ENCODE measurements around the gene COLEC11. TPM values are rescaled to one million over a fixed set of nuclear protein-coding genes. Genes with fewer than 3 reads are reported as not detected.
"Not testable (repeated sequence)": the region's sequence is repeated elsewhere in the genome, so short reads cannot be mapped to it uniquely, and the experiment has no call there.

COLEC11 gene
- total RNA-seq, 1 donor from 2014 or later: not detected

DNA sequence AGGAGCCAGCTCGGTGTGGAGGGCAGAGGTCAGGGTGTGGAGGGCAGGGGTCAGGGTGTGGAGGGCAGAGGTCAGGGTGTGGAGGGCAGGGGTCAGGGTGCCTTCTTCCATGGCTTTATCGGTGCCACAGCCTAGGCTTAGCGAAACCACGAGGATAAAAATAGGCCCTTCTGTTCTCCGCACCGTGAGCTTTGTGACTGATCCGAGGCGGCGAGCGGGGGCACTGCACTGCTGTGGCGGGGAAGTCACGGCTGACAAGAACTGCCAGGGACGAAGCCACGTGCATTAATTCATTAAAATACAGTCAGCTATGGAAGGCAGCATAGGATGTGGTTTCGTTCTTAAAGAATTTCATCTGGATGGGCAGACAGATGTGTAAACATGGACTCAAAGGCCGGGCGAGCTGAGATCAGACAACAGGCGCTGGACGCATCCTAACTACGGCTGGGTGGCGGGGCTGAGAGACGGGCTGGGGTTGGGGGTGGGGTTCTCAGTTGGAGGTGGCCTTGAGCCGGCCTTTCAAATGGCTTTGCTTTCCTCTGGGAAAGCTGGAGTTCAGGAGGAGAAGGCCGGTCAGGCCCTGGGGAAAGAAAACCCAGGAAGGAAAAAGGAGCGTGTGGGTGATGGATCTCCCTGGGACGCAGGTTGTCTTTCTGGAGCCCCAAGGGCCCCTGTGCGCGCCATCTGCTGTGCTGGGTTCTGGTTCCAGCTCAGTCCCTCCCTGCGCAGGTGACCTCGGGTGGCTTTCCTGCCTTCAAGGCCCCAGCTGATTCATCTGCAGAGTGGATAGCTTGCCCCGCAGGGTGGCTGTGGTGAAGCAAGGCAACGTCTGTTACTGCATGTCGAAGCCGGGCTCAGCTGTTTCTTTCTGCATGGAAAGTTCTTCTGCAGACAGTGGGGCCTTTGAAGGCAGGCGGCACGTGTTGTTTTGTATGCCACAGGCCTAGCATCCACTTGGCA is 62.1 kb downstream of the COLEC11 start:
- Mint-ChIP-seq H3K27ac (peak overlapping the region; percentile 69), H3K36me3 (ENCODE audit: insufficient read depth) (peaks cover 1% of the 10 kb centered on the region), H3K4me3 (ENCODE audit: low read depth) (no peak overlapping the region), H3K9me3 (ENCODE audit: low read depth) (no peaks in the 10 kb centered on the region), H3K27me3 (no peaks in the 10 kb centered on the region), H3K4me1 (ENCODE audit: low read depth) (peaks cover 32% of the 10 kb centered on the region)
- DNase-seq (ENCODE audit: low spot score, unreplicated experiment): no peak
- TF ChIP-seq, protein P1, sequence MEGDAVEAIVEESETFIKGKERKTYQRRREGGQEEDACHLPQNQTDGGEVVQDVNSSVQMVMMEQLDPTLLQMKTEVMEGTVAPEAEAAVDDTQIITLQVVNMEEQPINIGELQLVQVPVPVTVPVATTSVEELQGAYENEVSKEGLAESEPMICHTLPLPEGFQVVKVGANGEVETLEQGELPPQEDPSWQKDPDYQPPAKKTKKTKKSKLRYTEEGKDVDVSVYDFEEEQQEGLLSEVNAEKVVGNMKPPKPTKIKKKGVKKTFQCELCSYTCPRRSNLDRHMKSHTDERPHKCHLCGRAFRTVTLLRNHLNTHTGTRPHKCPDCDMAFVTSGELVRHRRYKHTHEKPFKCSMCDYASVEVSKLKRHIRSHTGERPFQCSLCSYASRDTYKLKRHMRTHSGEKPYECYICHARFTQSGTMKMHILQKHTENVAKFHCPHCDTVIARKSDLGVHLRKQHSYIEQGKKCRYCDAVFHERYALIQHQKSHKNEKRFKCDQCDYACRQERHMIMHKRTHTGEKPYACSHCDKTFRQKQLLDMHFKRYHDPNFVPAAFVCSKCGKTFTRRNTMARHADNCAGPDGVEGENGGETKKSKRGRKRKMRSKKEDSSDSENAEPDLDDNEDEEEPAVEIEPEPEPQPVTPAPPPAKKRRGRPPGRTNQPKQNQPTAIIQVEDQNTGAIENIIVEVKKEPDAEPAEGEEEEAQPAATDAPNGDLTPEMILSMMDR (IDR thresholded peaks at IDR 0.05; ENCODE audit: unreplicated experiment): no peak

DNA sequence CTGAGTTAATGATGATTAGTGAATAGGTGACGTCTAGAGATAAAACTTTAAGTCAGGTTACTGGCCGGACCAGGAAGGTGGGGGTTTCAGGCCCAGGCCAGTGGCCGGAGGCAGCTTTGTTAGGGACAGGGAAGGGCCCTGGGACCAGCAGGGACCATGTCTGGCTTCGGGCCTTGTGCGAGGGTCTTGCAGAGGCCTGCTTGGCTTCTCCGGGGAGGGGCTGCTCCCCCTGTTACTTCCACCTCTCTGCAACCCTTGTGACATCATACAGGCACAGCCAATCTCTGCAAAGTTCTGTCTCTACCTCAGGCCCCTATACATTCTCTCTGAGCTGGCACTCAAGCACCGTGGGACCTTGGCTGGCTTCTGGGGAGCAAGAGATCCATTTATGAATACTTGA is 63.0 kb downstream of the COLEC11 start, which contains the start of gene ALLC:
ALLC (plus strand) TSS at position 320 of the 400 bp plus-strand sequence. CDS start 12,958 bp downstream, outside the sequence.
- H3K27ac Mint-ChIP-seq: peak within 1 kb of the TSS; percentile 69
- TF ChIP-seq, protein P1 (IDR thresholded peaks at IDR 0.05; ENCODE audit: unreplicated experiment): no peak
- no peak for DNase-seq (ENCODE audit: low spot score, unreplicated experiment)

DNA sequence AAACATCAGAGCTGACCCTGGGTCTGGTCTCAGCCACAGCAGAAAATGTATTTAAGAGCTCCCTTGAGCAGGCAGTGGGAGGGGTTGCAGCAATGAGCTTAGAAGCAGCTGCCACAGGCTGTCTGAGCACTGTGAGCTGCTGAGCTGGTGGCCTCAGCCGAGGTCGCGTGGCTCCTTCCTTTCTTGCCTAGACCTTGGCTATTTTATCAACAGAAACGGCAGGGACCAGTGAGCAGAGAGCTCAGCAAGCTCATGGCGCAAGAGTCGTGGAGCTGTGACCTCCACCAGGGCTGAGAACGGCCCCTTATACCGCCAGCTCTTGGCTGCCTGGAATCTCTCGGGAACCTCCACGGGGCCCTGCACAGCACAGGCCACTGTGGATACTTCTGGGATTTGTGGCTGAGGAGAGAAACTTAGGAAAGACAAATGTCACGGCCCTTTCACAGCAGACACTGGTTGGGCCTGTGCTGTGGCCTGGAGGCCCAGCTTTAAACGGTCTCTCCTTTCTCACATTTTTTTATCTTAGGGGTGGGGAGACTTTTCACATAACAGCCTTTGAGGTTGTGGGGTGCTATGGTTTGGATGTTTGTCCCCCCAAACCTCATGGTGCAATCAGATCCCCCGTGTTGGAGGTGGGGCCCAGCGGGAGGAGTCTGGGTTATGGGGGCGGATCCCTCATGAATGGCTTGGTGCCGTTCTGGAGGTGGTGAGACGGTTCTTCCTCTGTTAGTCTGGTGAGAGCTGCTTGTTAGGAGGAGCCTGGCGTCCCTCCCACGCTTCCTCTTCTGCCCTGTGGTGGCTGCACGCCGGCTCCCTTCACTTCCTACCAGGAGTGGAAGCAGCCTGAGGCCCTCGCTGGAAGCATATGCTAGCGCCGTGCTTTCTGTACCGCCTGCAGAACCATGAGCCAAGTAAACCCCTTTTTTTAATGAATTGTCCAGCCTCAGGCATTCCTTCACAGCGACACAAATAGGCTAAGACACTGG is 64.8 kb downstream of the COLEC11 start:
- DNase-seq (ENCODE audit: low spot score, unreplicated experiment): no peak
- TF ChIP-seq, protein P1 (IDR thresholded peaks at IDR 0.05; ENCODE audit: unreplicated experiment): no peak
- Mint-ChIP-seq H3K9me3 (ENCODE audit: low read depth) (no peaks in the 10 kb centered on the region), H3K27ac (no peak overlapping the region), H3K4me1 (ENCODE audit: low read depth) (peaks cover 32% of the 10 kb centered on the region), H3K4me3 (ENCODE audit: low read depth) (no peak overlapping the region), H3K27me3 (no peaks in the 10 kb centered on the region), H3K36me3 (ENCODE audit: insufficient read depth) (no peaks in the 10 kb centered on the region)

More for the DNA sequence above, 63.0 kb downstream of the COLEC11 start, which contains the start of gene ALLC:
- no peaks in the 10 kb centered on the region for H3K9me3 Mint-ChIP-seq (ENCODE audit: low read depth)
- H3K27me3 Mint-ChIP-seq: no peaks in the 10 kb centered on the region
- peaks cover 30% of the 10 kb centered on the region for H3K4me1 Mint-ChIP-seq (ENCODE audit: low read depth)
- no peaks in the 10 kb centered on the region for H3K36me3 Mint-ChIP-seq (ENCODE audit: insufficient read depth)
- H3K4me3 Mint-ChIP-seq (ENCODE audit: low read depth): no peak within 1 kb of the TSS

DNA sequence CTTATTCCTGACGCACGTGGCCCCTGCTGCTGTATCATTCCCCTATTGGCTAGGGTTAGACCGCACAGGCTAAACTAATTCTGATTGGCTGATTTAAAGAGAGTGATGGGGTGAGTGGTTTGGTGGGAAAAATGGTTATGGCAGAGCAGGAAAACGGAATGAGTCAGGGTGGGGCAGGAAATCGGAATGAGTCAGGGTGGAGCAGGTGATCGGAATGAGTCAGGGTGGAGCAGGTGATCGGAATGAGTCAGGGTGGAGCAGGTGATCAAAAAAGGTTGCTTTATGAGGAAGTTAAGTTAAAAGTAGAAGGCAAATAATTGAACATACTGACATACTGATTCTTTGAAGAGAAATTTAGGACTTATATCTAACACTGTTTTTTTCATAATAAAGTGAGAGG is 65.7 kb downstream of the COLEC11 start:
- not testable (repeated sequence) for H3K27me3 Mint-ChIP-seq; H3K27ac Mint-ChIP-seq; H3K9me3 Mint-ChIP-seq (ENCODE audit: low read depth); H3K4me3 Mint-ChIP-seq (ENCODE audit: low read depth); DNase-seq (ENCODE audit: low spot score, unreplicated experiment); H3K36me3 Mint-ChIP-seq (ENCODE audit: insufficient read depth)
- peaks cover 30% of the 10 kb centered on the region for H3K4me1 Mint-ChIP-seq (ENCODE audit: low read depth)

DNA sequence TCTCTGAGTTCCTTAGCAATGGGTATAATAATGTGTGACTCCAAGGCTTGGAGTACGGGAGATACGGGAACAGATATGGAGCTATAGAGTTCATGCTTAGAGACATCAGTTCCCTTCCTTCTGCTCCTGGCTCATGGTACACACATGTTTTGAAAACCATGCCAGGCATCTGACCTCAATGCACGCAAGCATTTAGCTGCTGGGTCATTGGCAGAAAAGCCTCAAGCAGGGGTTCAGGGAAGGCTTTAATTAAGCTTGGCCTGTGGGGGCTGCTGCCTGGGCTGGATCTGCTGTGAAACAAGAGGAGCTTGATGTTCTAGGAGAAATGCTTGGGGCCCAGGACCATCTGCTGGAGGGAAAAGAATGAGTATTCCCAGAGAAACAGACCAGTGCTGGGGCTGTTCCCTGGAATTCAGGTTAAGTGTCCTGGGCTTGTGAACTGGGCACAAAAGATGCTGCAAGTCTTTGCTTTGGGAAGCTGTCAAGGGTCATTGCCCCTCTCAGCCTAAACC is 66.3 kb downstream of the COLEC11 start:
- Mint-ChIP-seq H3K27ac (no peak overlapping the region), H3K9me3 (ENCODE audit: low read depth) (no peaks in the 10 kb centered on the region)

More for the DNA sequence above, 66.3 kb downstream of the COLEC11 start:
- DNase-seq (ENCODE audit: low spot score, unreplicated experiment): no peak
- H3K4me3 Mint-ChIP-seq (ENCODE audit: low read depth): no peak overlapping the region
- H3K27me3 Mint-ChIP-seq: no peaks in the 10 kb centered on the region
- H3K4me1 Mint-ChIP-seq (ENCODE audit: low read depth): peaks cover 31% of the 10 kb centered on the region
- TF ChIP-seq, protein P1 (IDR thresholded peaks at IDR 0.05; ENCODE audit: unreplicated experiment): no peak
- no peaks in the 10 kb centered on the region for H3K36me3 Mint-ChIP-seq (ENCODE audit: insufficient read depth)
